ENCODE measurements around the gene SCAP.

DNA sequence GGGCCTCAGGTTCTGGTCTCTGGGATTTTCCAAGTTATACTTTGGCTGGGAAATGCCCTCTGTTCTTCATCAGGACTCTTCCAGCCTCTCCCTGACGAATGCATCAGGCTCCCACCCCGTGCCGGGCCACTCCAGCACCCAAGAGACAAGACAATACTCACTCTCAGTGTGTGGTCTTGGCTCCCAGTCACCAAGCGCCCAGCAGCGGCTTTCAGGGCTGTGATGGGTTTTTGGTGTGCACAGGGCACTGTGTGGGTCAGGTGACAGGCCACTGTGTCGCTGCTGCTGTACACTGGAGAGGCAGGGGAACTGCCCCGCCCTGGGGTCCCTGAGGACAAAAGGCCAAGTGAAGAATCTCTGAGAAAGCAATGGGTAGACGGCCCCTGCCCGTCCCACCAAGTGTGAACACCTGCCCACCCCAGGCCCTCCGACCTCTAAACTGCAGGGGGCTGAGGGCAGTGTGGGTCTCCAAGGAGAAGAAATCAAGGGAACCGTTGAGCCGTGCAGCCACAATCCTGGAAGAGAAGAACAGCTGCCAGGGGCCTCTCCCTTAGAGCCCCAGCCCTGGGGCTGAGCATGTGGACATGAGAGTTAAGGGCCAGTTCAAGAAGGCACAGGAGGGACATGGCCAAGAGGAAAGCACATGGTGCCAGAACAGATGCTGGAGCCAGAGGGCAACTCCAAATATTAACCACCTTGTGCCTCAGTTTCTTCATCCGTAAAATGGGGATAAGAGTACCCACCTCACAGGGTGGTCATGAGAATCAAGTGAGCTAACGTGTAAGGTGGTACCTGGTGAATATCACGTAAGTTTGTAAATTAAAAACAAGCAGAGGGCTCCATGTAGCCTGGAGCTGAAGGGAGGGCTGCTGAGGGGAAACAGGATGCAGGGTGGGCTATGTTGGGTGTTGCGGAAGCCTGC is 60.8 kb downstream of the SCAP start:
- TF ChIP-seq, protein P1, sequence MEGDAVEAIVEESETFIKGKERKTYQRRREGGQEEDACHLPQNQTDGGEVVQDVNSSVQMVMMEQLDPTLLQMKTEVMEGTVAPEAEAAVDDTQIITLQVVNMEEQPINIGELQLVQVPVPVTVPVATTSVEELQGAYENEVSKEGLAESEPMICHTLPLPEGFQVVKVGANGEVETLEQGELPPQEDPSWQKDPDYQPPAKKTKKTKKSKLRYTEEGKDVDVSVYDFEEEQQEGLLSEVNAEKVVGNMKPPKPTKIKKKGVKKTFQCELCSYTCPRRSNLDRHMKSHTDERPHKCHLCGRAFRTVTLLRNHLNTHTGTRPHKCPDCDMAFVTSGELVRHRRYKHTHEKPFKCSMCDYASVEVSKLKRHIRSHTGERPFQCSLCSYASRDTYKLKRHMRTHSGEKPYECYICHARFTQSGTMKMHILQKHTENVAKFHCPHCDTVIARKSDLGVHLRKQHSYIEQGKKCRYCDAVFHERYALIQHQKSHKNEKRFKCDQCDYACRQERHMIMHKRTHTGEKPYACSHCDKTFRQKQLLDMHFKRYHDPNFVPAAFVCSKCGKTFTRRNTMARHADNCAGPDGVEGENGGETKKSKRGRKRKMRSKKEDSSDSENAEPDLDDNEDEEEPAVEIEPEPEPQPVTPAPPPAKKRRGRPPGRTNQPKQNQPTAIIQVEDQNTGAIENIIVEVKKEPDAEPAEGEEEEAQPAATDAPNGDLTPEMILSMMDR (IDR thresholded peaks at IDR 0.05): no peak
- TF ChIP-seq, protein P2, sequence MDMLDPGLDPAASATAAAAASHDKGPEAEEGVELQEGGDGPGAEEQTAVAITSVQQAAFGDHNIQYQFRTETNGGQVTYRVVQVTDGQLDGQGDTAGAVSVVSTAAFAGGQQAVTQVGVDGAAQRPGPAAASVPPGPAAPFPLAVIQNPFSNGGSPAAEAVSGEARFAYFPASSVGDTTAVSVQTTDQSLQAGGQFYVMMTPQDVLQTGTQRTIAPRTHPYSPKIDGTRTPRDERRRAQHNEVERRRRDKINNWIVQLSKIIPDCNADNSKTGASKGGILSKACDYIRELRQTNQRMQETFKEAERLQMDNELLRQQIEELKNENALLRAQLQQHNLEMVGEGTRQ (CRISPR knock-in tag; IDR thresholded peaks at IDR 0.05): no peak
- TF ChIP-seq ETV6 (CRISPR knock-in tag; IDR thresholded peaks at IDR 0.05): no peak
- TF ChIP-seq, protein P3, sequence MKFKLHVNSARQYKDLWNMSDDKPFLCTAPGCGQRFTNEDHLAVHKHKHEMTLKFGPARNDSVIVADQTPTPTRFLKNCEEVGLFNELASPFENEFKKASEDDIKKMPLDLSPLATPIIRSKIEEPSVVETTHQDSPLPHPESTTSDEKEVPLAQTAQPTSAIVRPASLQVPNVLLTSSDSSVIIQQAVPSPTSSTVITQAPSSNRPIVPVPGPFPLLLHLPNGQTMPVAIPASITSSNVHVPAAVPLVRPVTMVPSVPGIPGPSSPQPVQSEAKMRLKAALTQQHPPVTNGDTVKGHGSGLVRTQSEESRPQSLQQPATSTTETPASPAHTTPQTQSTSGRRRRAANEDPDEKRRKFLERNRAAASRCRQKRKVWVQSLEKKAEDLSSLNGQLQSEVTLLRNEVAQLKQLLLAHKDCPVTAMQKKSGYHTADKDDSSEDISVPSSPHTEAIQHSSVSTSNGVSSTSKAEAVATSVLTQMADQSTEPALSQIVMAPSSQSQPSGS (CRISPR knock-in tag; IDR thresholded peaks at IDR 0.05; ENCODE audit: borderline replicate concordance, low read depth): no peak
- TF ChIP-seq FOXJ3 (CRISPR knock-in tag; IDR thresholded peaks at IDR 0.05; ENCODE audit: borderline replicate concordance): no peak
- TF ChIP-seq ESRRA (CRISPR knock-in tag; IDR thresholded peaks at IDR 0.05; ENCODE audit: borderline replicate concordance): no peak
- TF ChIP-seq, protein P4, sequence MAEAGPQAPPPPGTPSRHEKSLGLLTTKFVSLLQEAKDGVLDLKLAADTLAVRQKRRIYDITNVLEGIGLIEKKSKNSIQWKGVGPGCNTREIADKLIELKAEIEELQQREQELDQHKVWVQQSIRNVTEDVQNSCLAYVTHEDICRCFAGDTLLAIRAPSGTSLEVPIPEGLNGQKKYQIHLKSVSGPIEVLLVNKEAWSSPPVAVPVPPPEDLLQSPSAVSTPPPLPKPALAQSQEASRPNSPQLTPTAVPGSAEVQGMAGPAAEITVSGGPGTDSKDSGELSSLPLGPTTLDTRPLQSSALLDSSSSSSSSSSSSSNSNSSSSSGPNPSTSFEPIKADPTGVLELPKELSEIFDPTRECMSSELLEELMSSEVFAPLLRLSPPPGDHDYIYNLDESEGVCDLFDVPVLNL (CRISPR knock-in tag; IDR thresholded peaks at IDR 0.05; ENCODE audit: borderline replicate concordance, low read depth): no peak
- TF ChIP-seq ZNF671 (CRISPR knock-in tag; IDR thresholded peaks at IDR 0.05): no peak
- TF ChIP-seq ELF4 (CRISPR knock-in tag; IDR thresholded peaks at IDR 0.05; ENCODE audit: low read depth): no peak
- TF ChIP-seq, protein P5, sequence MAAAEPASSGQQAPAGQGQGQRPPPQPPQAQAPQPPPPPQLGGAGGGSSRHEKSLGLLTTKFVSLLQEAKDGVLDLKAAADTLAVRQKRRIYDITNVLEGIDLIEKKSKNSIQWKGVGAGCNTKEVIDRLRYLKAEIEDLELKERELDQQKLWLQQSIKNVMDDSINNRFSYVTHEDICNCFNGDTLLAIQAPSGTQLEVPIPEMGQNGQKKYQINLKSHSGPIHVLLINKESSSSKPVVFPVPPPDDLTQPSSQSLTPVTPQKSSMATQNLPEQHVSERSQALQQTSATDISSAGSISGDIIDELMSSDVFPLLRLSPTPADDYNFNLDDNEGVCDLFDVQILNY (CRISPR knock-in tag; IDR thresholded peaks at IDR 0.05): no peak
- TF ChIP-seq MYBL2 (CRISPR knock-in tag; IDR thresholded peaks at IDR 0.05): no peak
- TF ChIP-seq FOXK1 (CRISPR knock-in tag; IDR thresholded peaks at IDR 0.05): no peak
